Measurements from ENCODE around the gene M1AP.

The M1AP gene

DNA sequence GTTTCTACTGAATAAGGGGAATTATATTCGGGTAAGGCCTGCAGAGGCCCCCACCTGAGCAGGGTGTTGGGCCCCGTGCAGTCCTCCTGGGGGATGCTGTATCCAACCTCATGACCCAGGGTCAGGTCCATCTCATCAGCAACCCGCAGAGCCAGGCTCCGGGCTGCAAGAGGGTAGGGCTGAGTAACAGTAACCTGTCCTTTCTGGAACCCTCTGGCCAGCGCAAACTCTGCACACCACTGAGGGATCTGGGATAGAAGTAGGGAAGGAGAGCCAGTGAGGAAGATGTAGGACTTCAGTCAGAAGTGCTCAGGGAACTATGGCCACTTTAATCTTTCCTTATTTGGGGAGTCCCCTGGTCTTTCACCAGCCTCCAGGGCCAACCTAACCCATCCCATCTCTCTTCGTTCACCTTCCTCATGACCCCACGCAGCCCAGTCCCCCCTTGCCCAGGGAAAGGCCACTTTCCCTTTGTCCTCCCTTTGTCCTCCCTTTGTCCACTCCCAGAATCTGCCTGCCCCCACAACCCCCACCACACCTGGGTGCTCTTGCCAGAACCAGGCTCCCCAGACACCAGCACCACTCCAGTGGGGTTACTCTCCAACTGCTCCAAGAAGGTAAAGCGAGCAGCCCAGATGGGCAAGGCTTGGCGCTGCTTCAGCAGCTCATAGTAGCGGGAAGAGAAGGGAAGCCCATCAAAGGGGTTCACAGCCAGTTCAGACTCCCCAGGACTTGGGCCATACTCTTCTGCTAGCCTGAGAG lies 123.0 kb downstream of the M1AP start:
- Mint-ChIP-seq H3K36me3 (peaks cover 46% of the 10 kb centered on the region), H3K27me3 (peaks cover 6% of the 10 kb centered on the region), H3K9me3 (no peaks in the 10 kb centered on the region), H3K4me1 (peaks cover 32% of the 10 kb centered on the region), H3K27ac (no peak overlapping the region), H3K4me3 (no peak overlapping the region)
- no peak for ATAC-seq

DNA sequence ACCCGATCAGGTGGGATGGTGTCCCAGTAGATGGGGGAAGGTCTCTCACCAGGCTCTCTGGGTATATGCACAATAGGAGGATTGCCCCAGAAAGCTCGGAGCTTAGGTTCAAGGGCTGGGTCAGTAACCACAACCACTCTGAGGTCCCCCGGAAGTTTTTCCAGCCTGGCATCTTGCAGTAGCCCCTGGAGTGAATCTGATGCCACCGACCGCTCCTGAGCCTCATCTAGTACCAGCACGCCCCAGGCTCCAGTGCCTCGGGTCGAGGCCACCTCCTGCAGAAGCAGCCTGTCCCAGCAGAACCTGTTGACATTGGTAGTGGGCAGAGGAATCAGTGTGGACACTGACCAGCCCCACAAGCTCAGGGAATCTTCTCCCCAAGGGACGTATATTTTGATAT lies 124.1 kb downstream of the M1AP start:
- Mint-ChIP-seq H3K27ac (no peak overlapping the region), H3K36me3 (peaks cover 47% of the 10 kb centered on the region), H3K4me1 (peaks cover 30% of the 10 kb centered on the region), H3K27me3 (peaks cover 17% of the 10 kb centered on the region), H3K9me3 (no peaks in the 10 kb centered on the region), H3K4me3 (no peak overlapping the region)
- no peak for ATAC-seq

DNA sequence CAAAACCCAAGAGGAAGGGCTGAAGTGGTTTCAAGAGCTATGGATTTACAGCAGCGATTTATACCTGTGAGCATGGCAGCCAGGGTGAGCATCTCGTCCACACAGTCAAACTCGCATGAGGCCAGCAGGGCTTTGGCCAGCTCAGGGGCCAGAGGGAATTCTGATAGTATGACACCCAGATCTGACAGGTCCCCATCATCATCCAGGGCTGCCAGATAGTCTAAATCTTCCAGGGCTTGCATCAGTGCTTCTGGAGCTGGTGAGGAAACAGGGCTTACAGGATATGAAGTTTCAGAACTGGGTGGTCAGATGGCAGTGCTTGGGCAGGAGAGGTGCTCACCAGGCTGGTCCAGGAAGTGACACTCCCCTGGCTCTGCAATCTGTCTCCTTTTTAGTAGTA lies 125.6 kb downstream of the M1AP start:
- ATAC-seq: no peak
- peaks cover 32% of the 10 kb centered on the region for H3K27me3 Mint-ChIP-seq
- H3K36me3 Mint-ChIP-seq: peaks cover 33% of the 10 kb centered on the region
- no peak overlapping the region for H3K27ac Mint-ChIP-seq
- H3K4me1 Mint-ChIP-seq: peaks cover 15% of the 10 kb centered on the region
- no peak overlapping the region for H3K4me3 Mint-ChIP-seq
- no peaks in the 10 kb centered on the region for H3K9me3 Mint-ChIP-seq

DNA sequence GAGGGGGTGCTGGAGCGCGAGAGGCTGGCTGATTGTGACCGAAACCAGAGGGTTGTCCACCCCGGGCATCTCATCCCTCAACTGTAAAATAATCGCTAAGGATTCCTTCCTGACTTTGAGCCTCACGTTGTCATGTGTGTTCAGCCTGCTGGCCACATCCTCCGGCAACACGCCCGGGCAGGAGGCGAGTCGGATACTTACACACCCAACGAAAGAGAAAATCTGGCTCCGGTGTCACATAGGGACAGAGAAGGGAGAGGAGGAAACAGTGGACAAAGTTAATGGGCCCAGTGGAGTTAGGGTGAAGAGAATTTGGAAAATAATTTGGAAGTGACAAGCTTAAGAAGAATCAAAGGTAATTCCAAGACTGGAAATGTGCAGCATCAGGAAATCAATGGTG lies 131.5 kb downstream of the M1AP start:
- Mint-ChIP-seq H3K4me1 (peaks cover 20% of the 10 kb centered on the region), H3K4me3 (peak overlapping the region; percentile 74), H3K9me3 (no peaks in the 10 kb centered on the region), H3K27ac (no peak overlapping the region), H3K27me3 (peaks cover 83% of the 10 kb centered on the region), H3K36me3 (peaks cover 8% of the 10 kb centered on the region)
- no peak for ATAC-seq

DNA sequence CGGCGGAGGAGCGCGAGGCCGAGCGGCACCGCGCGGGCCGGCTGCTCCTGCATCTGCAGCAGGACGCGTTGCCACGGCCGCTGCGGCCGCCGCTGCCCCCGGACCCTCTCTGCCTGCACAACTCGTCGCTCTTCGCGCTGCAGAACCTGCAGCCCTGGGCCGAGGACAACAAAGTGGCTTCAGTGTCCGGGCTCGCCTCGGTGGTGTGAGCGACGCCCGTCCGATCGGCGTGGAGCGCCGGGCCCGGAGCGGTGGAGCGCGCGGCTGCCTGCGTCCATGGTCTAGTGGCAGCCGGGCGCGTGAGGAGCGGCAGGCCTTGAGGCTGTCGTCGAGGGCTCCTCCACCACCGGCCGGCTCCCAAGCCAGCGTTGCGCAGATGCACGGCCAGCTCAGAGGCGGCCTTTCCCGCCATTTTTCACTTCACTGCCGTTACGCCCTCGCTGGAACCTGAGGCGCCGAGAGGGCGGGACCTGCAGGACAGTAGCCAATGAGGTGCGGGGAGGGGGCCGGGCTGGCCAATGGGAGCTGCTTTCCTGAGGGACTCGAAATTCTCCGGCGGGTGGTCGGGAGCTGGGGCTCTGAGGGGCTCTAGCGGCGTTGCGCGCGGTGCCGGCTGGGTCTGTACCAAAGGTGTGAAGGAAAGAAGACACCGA lies 132.0 kb downstream of the M1AP start:
- Mint-ChIP-seq H3K27ac (no peak overlapping the region), H3K9me3 (no peaks in the 10 kb centered on the region), H3K4me1 (peaks cover 20% of the 10 kb centered on the region), H3K36me3 (peaks cover 8% of the 10 kb centered on the region), H3K4me3 (peak overlapping the region; percentile 74), H3K27me3 (peaks cover 84% of the 10 kb centered on the region)
- peak; percentile 82 for ATAC-seq

DNA sequence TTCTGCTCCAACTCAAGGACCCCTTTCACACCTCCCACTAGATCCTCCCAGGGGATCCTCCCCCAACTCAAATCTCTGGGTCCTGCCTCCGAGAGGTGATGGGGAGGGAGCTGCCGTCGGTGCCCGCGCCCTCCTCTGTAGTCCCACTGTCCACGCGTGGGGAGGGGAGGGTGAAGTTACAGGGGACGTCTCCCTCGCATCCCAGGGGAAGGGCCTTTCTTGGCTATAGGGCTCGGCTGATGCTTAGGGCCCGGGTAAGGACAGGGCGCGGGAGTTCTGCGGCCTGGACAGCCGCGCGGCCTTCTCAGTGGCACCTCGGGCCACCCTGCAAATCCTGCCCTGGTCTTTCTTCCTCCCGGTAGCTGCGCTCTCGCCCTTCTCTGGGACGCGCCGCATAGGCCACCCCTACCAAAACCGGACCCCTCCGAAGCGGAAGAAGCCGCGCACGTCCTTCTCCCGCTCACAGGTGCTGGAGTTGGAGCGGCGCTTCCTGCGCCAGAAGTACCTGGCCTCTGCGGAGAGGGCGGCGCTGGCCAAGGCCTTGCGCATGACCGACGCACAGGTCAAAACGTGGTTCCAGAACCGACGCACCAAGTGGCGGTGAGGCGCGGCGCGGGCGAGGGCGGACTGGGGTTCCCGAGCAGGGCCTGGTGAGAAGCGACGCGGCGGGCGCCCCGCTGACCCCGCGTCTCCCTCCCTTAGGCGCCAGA lies 132.7 kb downstream of the M1AP start:
- peaks cover 8% of the 10 kb centered on the region for H3K36me3 Mint-ChIP-seq
- peaks cover 20% of the 10 kb centered on the region for H3K4me1 Mint-ChIP-seq
- no peak for ATAC-seq
- H3K27me3 Mint-ChIP-seq: peaks cover 81% of the 10 kb centered on the region
- H3K9me3 Mint-ChIP-seq: no peaks in the 10 kb centered on the region
- peak overlapping the region; percentile 27 for H3K27ac Mint-ChIP-seq
- peak overlapping the region; percentile 74 for H3K4me3 Mint-ChIP-seq

DNA sequence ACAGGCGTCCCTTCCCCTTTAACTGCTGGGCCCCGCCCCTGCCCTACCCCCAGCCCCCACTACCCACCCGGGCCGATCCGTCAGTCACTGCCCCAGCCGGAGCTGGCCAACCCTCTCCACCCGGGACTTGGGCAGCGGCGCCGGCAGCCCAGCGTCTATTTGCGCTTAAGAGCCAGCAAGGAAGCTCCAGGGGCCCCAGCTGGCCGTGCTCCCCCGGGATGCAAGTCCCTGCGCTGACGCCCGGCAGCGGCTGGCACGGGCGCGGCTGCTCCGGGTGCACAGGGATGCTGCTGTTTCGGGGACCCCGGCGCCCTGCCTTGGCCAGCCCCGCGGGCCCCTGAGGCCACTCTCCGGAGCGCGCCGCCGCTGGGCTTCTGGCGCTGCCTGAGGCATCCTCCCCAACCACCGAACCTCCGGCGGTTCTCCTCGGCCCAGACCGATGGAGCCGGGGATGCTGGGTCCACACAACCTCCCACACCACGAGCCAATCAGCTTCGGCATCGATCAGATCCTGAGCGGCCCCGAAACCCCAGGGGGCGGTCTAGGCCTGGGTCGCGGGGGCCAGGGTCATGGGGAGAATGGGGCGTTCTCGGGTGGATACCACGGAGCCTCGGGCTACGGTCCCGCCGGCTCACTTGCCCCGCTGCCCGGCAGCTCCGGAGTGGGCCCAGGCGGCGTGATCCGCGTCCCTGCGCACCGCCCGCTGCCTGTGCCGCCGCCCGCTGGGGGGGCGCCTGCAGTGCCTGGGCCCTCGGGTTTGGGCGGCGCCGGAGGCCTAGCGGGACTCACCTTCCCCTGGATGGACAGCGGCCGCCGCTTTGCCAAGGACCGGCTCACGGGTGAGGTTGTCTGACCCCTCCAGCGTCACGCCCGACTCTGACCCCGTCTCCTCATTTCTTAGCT lies 133.5 kb downstream of the M1AP start, which contains the start of gene TLX2:
TSS of gene TLX2 (plus strand) at position 83 of the 903 bp plus-strand sequence. CDS start at position 440, 357 bp downstream.
- ATAC-seq: peak; percentile 20
- H3K4me1 Mint-ChIP-seq: peaks cover 20% of the 10 kb centered on the region
- H3K4me3 Mint-ChIP-seq: peak within 1 kb of the TSS; percentile 74
- peaks cover 73% of the 10 kb centered on the region for H3K27me3 Mint-ChIP-seq
- H3K36me3 Mint-ChIP-seq: no peaks in the 10 kb centered on the region
- no peaks in the 10 kb centered on the region for H3K9me3 Mint-ChIP-seq
- H3K27ac Mint-ChIP-seq: peak within 1 kb of the TSS; percentile 27

DNA sequence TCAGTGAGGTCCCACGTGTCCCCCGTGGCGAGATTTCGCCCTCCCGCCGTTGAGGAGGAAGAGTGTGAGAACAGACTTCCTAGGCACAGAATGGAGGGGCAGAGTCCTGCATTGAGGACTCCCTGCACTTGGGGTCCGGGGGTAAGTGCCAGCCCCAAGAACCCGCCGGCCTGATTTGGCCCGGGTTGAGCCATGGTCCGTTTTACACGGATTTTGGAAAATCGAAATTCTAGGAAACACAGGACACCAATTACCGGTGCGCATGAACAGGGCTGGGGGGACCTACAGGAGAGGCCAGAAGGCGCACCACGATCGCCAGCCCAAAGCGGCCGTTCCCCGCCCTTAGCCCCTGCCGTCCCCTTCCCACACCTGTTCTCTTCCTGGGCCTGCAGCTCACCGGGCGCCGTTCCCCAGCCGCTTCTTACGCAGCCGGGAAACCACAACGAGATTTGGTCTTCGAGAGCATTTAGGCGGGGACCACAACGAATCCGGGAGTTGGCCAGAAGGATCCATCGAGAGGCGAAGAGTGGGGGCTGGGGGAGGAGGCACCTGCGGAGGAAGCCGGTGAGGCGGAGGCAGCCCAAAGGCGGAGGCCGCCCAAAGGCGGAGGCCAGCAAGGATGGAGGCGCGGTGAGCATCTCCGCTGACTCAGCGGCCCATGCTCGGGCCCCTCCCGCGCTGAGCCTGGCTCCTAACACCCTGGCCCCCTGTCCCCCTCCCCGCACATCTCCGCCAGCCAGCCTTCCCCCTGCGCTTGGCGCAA lies 134.3 kb downstream of the M1AP start:
- peaks cover 21% of the 10 kb centered on the region for H3K4me1 Mint-ChIP-seq
- no peak overlapping the region for H3K4me3 Mint-ChIP-seq
- no peaks in the 10 kb centered on the region for H3K9me3 Mint-ChIP-seq
- H3K27me3 Mint-ChIP-seq: peaks cover 65% of the 10 kb centered on the region
- no peak overlapping the region for H3K27ac Mint-ChIP-seq
- no peak for ATAC-seq
- H3K36me3 Mint-ChIP-seq: no peaks in the 10 kb centered on the region

DNA sequence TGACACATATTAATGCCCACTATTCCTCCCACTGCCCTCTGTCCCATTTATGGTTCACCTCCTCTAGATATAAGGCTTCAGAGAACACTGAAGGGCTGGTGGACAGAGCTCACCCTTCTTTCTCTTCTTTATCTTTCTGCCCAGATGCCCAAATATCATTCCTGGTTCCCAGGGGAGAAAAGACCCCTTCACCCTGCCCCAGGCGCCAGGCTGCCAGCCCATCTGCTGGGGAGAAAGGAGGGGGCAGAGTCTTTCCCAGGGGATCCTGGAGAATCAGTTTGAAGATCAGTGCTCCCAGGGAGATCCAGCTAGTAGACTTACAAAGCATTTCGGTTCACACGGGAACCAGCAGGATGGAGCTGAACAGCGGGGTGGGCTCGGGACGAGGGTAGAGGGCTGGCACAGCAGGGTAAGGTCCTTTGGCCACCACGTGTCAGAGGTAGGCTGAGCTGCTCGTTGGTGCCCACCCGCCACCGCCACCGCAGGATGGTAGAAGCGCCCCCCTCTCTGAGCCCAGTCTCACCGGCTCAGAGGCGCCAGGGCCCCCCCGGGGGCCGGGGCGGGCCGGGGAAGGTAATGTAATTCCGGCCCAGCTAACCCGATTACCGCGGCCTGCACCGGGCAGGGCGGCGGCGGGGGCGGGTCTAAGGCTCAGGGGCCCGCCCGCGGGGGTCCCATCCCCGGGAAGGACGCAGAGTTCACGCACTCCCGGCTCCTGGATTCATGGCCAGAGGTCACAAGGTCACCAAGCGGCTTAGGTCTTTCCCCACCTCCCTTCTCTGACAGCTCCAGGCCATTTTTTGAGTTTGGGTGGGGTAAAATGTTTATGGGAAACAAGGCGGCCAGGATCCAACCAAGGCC lies 135.2 kb downstream of the M1AP start:
- ATAC-seq: no peak
- no peaks in the 10 kb centered on the region for H3K9me3 Mint-ChIP-seq
- H3K4me3 Mint-ChIP-seq: no peak overlapping the region
- H3K27ac Mint-ChIP-seq: no peak overlapping the region
- peaks cover 57% of the 10 kb centered on the region for H3K27me3 Mint-ChIP-seq
- H3K4me1 Mint-ChIP-seq: peaks cover 29% of the 10 kb centered on the region
- H3K36me3 Mint-ChIP-seq: no peaks in the 10 kb centered on the region

DNA sequence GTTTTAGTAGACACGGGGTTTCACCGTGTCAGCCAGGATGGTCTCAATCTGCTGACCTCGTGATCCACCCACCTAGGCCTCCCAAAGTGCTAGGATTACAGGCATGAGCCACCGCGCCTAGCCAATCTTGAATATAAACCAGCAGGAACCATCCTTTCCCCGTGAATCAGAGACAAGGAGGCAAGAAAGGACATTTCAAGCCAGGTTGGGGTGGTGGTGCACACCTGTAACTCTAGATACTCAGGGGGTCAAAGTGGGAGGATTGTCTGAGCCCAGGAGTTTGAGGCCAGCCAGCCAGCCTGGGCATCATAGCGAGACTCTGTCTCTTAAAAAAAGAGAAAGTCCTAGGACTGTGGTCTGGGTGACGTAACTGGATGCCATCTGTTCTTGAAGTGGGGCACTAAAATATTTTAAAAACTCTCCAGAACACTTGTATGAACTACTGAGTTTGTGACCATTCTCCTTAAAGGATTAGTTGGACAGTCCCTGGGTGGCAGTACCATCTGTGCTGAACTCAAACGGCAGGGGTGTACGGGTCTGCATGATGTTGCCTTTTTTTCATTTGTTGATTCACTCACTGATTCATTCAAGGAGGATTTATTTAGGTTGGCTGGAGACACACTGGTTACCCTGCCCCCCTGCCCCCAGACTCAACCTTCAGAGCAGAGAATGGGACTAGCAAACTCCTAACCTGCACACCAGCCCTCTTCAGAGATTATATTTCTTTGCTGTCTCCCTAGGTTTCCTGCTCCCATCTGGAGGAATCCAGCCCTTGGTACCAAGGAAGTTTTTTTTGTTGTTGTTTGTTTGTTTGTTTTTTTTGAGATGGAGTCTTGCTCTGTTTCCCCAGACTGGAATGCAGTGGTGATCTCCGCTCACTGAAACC lies 136.8 kb downstream of the M1AP start:
- peaks cover 33% of the 10 kb centered on the region for H3K4me1 Mint-ChIP-seq
- H3K9me3 Mint-ChIP-seq: no peaks in the 10 kb centered on the region
- peaks cover 4% of the 10 kb centered on the region for H3K36me3 Mint-ChIP-seq
- H3K27ac Mint-ChIP-seq: no peak overlapping the region
- H3K27me3 Mint-ChIP-seq: peaks cover 40% of the 10 kb centered on the region
- no peak for ATAC-seq
- no peak overlapping the region for H3K4me3 Mint-ChIP-seq

DNA sequence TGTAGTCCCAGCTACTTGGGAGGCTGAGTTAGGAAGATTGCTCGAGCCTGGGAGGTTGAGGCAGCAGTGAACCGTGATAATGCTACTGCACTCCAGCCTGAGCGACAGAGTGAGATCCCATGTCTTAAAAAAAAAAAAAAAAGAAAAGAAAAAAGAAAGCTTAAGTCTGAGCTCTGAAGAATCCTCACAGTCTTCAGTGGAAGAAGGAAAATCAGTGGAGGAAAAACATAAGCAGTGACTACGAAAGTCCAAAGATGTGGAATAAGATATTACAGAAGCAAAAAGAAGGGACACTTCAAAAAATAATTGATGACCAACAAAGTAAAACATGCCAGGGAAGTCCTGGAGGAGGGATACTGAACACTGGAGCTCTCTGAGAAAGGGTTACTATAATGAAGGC lies 137.9 kb downstream of the M1AP start:
- H3K9me3 Mint-ChIP-seq: no peaks in the 10 kb centered on the region
- peaks cover 30% of the 10 kb centered on the region for H3K27me3 Mint-ChIP-seq
- no peak for ATAC-seq
- no peak overlapping the region for H3K27ac Mint-ChIP-seq
- peaks cover 12% of the 10 kb centered on the region for H3K36me3 Mint-ChIP-seq
- no peak overlapping the region for H3K4me3 Mint-ChIP-seq
- peaks cover 32% of the 10 kb centered on the region for H3K4me1 Mint-ChIP-seq

DNA sequence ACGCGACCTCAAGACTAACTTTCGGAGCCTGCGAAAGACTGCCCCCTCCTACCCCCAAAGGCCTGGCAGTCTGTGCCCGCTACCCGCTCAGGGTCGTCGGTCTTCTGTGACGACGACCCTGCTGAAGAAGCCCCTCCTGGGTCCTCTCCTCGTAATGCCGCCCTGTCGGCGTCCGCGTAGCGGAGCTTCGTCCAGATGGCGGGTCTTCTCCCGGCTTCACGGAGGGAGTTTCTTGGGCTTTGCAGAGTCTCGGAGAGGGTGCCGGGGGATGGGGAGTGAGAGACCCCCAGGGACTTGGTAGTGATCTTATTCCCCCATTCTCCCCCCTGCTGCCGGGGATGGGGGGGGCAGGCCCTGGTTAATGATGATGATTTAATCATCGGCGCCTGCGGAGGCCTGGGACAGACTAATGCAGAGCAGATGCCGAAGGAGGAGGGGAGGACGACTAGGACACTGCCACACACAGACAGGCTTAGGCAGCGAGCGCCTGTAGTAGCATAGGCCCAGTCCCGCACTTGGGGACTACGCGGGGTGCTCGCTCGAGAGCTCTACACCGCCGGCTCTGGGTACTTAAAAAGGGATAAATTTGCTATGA lies 140.1 kb downstream of the M1AP start:
- ATAC-seq: peak; percentile 22
- peak overlapping the region; percentile 89 for H3K4me3 Mint-ChIP-seq
- peaks cover 47% of the 10 kb centered on the region for H3K4me1 Mint-ChIP-seq
- H3K9me3 Mint-ChIP-seq: no peaks in the 10 kb centered on the region
- H3K27me3 Mint-ChIP-seq: peaks cover 26% of the 10 kb centered on the region
- H3K36me3 Mint-ChIP-seq: peaks cover 24% of the 10 kb centered on the region
- H3K27ac Mint-ChIP-seq: peak overlapping the region; percentile 97

Measured in stimulated activated memory B cell treated with anti-CD40 and anti-IgM and Interleukin-4, amounts not matched to agents 10 μg/mL and 1 μg/mL and 100 μg/mL, for 72 hours (primary cell).